Heart left ventricle (tissue), 13 donors: ENCODE data around the gene RHOB.

ENCODE experiments used
- POLR2A ChIP-seq, 2 donors: fragments of 450-650 bp; IDR thresholded peaks; one replicate each; pipeline ENCODE4 v1.6.1; 2017; ENCODE audit warnings: antibody characterized with exemption in 2 of 2, mild to moderate bottlenecking in 2 of 2, moderate library complexity in 2 of 2
- TF ChIP-seq, protein P1 (sequence below), 12 donors: fragments of 200-600 bp; sonication (generic) in 4 of 12; IDR thresholded peaks; one replicate each; pipeline versions ENCODE4 v1.5.0 to v1.8.0; 2018 to 2022; ENCODE audit warnings: antibody characterized with exemption in 12 of 12, mild to moderate bottlenecking in 5 of 12
- donor health status: ischemic (EF 13 %, LVEDD 7.1; RV severe dilation, severe dysfunction).
- donor health status: DM: no; HTN: yes; CAD: no.
- donor health status: DM: no; HTN: no; CAD: no.
- donor health status: ischemic (EF 25% LVEDD 6.9; RV normal size, moderate dysfunction).
- donor health status: ischemic (EF 25% LVEDD 5.7; RV mildly dilated, moderate dysfunction).
- donor health status: ischemic (EF 35%, LVEDD 5.7; RV mildly dilated, moderate dysfunction).
- donor health status: nonischemic (EF 11% LVEDD 7.7; RV severe dilation, severe dysfunction).
- donor health status: DM: yes; HTN: yes; CAD: no.
- donor health status: PGD.
- donor health status: ischemic (EF 29% LVEDD 5.4; RV normal size, mild dysfunction).
- donor health status: nonischemic (EF 23%, LVEDD 6.1; RV moderate dilation, normal function).

DNA sequence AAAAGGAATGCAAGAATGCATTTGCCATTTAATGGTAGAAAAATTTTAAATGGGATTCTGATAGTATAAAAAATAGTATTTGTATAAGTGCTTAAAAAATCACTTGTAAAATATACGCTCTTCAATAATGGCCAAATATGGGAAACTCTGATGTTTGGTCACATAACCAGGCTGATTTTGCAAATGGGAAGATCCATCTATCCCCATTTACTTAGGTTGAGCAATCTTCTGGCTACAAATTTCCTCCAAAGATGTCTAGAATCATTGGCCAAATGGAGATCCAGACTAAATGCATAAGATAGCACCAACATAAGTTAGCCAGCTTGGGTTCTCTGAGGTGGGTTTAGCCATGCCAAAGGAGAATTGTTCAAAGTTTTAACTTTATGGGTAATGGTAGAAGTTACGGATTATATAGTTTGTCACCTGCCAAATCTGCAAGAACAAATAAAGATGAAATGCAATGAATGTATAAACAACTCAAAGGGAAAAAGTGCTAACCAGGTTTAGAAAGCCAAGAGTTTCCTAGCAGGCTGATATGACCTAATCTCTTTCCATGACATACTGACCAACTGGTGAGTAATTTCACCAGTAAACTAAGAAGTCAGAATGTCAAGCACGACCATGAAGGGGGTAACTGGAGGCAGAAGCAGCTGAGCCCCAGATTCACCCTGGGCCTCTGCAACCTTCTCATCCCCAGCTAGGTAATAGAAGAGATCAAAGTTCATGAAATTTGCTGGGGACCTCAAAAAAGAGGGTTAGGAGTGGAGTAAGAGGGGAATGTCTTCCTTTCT lies 10.0 kb downstream of the RHOB start:
- no peak for TF ChIP-seq POLR2A (IDR thresholded peaks at IDR 0.05)
- TF ChIP-seq, protein P1, sequence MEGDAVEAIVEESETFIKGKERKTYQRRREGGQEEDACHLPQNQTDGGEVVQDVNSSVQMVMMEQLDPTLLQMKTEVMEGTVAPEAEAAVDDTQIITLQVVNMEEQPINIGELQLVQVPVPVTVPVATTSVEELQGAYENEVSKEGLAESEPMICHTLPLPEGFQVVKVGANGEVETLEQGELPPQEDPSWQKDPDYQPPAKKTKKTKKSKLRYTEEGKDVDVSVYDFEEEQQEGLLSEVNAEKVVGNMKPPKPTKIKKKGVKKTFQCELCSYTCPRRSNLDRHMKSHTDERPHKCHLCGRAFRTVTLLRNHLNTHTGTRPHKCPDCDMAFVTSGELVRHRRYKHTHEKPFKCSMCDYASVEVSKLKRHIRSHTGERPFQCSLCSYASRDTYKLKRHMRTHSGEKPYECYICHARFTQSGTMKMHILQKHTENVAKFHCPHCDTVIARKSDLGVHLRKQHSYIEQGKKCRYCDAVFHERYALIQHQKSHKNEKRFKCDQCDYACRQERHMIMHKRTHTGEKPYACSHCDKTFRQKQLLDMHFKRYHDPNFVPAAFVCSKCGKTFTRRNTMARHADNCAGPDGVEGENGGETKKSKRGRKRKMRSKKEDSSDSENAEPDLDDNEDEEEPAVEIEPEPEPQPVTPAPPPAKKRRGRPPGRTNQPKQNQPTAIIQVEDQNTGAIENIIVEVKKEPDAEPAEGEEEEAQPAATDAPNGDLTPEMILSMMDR (IDR thresholded peaks at IDR 0.05), result no peak
